GM12878 (cell line): ENCODE data around the gene EYS. TPM values are rescaled to one million over a fixed set of nuclear protein-coding genes. Genes with fewer than 3 reads are reported as not detected.

Source experiments
- ATAC-seq: fragments of 200-7000 bp; cut with Tn5 transposase; 3 replicates; pipeline ENCODE4 v1.9.1; 2020; ENCODE audit warnings: mild to moderate bottlenecking, moderate library complexity
- BruUV-seq: library from RNA; stranded (reverse); fragments of 400-500 nt; replicated peaks from 2 replicates; lab custom pipeline; 2021; lab: Mats Ljungman, UMichigan
- CTCF ChIA-PET: fragments of 300-600 bp; sonication (Branson Sonifier 250); formaldehyde crosslinking; extraction: SDS; loops from one replicate; lab custom pipeline; 2021; ENCODE audit warnings: inconsistent platforms; lab: Yijun Ruan, JAX
- POLR2A ChIA-PET: fragments of 350-600 bp; formaldehyde crosslinking; extraction: SDS; loops from one replicate; lab custom pipeline; 2021; ENCODE audit warnings: inconsistent platforms; lab: Charles Lee
- RAD21 ChIA-PET: fragments of 300-600 bp; sonication (Branson Sonifier 250); formaldehyde crosslinking; loops from one replicate; lab custom pipeline; 2023; ENCODE audit warnings: antibody characterized with exemption; ENCODE audit not compliant: unreplicated experiment; lab: Charles Lee
- SMC1A ChIA-PET: fragments of 300-600 bp; sonication (Branson Sonifier 250); formaldehyde crosslinking; loops from one replicate; lab custom pipeline; 2023; ENCODE audit not compliant: unreplicated experiment, uncharacterized antibody; lab: Charles Lee
- DNase-seq: peaks from one replicate; pipeline ENCODE4 v3.0.0-alpha.2; 2011; ENCODE audit warnings: low read depth, low spot score
- FAIRE-seq: peaks from 3 replicates; lab custom pipeline; 2011; peaks lifted over from hg19 to GRCh38; lab: Jason Lieb, UNC
- H2AFZ ChIP-seq: 2 replicates; pipeline ENCODE4 v1.6.0; 2011; ENCODE audit warnings: low read depth, low read length, control low read depth; ENCODE audit not compliant: control insufficient read depth
- H3K27ac ChIP-seq: 2 replicates; pipeline ENCODE4 v1.5.1; 2011; ENCODE audit warnings: control low read depth; ENCODE audit not compliant: control insufficient read depth, insufficient read depth
- H3K27me3 ChIP-seq, 2 experiments: replicated peaks in 1 of 2; 2 replicates each; pipeline versions ENCODE4 v1.6.0 to v1.6.1; 2011; ENCODE audit warnings: low read length in 1 of 2; ENCODE audit not compliant: control insufficient read depth in 2 of 2, insufficient read depth in 2 of 2
- H3K36me3 ChIP-seq, 2 experiments: 2 replicates each; pipeline ENCODE4 v1.5.1; 2011; ENCODE audit warnings: low read length in 1 of 2; ENCODE audit not compliant: control insufficient read depth in 2 of 2, insufficient read depth in 2 of 2
- H3K4me1 ChIP-seq: 2 replicates; pipeline ENCODE4 v1.6.1; 2011; ENCODE audit warnings: mild to moderate bottlenecking, low read length, moderate library complexity, mixed read lengths; ENCODE audit not compliant: control insufficient read depth, insufficient read depth
- H3K4me2 ChIP-seq: 2 replicates; pipeline ENCODE4 v1.6.0; 2011; ENCODE audit warnings: control low read depth; ENCODE audit not compliant: control insufficient read depth, insufficient read depth
- H3K4me3 ChIP-seq: fragments of 200-600 bp; sonication (generic); 2 replicates; pipeline ENCODE4 v1.5.1; 2016
- H3K79me2 ChIP-seq: 2 replicates; pipeline ENCODE4 v1.6.0; 2011; ENCODE audit warnings: low read length; ENCODE audit not compliant: control insufficient read depth, insufficient read depth
- H3K9ac ChIP-seq: 2 replicates; pipeline ENCODE4 v1.8.0; 2011; ENCODE audit warnings: low read length, control low read depth, mixed read lengths; ENCODE audit not compliant: control insufficient read depth, insufficient read depth
- H3K9me3 ChIP-seq: replicated peaks from 3 replicates; pipeline ENCODE4 v1.5.1; 2011; ENCODE audit warnings: mild to moderate bottlenecking, low read length; ENCODE audit not compliant: control insufficient read depth, insufficient read depth
- H4K20me1 ChIP-seq: 2 replicates; pipeline ENCODE4 v1.6.0; 2011; ENCODE audit not compliant: control insufficient read depth, insufficient read depth
- CBX3 ChIP-seq: fragments of 200-600 bp; sonication (generic); IDR thresholded peaks from 2 replicates; pipeline ENCODE4 v1.6.1; 2016; ENCODE audit warnings: low read depth, borderline replicate concordance
- CREM ChIP-seq: IDR thresholded peaks from 2 replicates; pipeline ENCODE4 v1.6.1; 2014; ENCODE audit warnings: antibody characterized with exemption, low read depth
- GABPA ChIP-seq: IDR thresholded peaks from 2 replicates; pipeline ENCODE4 v1.6.1; 2014; ENCODE audit warnings: antibody characterized with exemption, low read depth, mild to moderate bottlenecking, inconsistent platforms
- HDAC6 ChIP-seq: fragments of 200-600 bp; sonication (generic); IDR thresholded peaks from one replicate; pipeline ENCODE4 v1.8.0; 2017; ENCODE audit warnings: antibody characterized with exemption; ENCODE audit not compliant: unreplicated experiment
- HDGF ChIP-seq: fragments of 450-650 bp; IDR thresholded peaks from 2 replicates; pipeline ENCODE4 v1.6.1; 2016; ENCODE audit warnings: antibody characterized with exemption
- IKZF1 ChIP-seq: fragments of 450-650 bp; conservative IDR thresholded peaks from 2 replicates; pipeline ENCODE4 v1.6.1; 2017; ENCODE audit warnings: antibody characterized with exemption, mild to moderate bottlenecking
- MTA2 ChIP-seq: fragments of 450-650 bp; IDR thresholded peaks from 2 replicates; pipeline ENCODE4 v1.6.1; 2016; ENCODE audit warnings: low read depth, mild to moderate bottlenecking, moderate library complexity
- MYB ChIP-seq: fragments of 150-350 bp; IDR thresholded peaks from 2 replicates; pipeline ENCODE4 v1.6.1; 2014; ENCODE audit warnings: mild to moderate bottlenecking, low read depth, low read length, borderline replicate concordance
- NKRF ChIP-seq: fragments of 450-650 bp; conservative IDR thresholded peaks from 2 replicates; pipeline ENCODE4 v1.6.1; 2017; ENCODE audit warnings: mild to moderate bottlenecking, moderate library complexity
- NR2F1 ChIP-seq: fragments of 450-650 bp; conservative IDR thresholded peaks from 2 replicates; pipeline ENCODE4 v1.6.1; 2017; ENCODE audit warnings: mild to moderate bottlenecking
- PAX5 ChIP-seq: IDR thresholded peaks from 2 replicates; pipeline ENCODE4 v1.6.1; 2011; ENCODE audit warnings: low read depth, low read length, borderline replicate concordance
- SUPT20H ChIP-seq: IDR thresholded peaks from 2 replicates; pipeline ENCODE4 v1.6.1; 2011; ENCODE audit warnings: low read depth, mild to moderate bottlenecking, low read length, moderate library complexity, borderline replicate concordance; ENCODE audit not compliant: control insufficient read depth
- TBL1XR1 ChIP-seq: IDR thresholded peaks from 2 replicates; pipeline ENCODE4 v1.6.1; 2012; ENCODE audit warnings: low read depth, low read length, improper control_type of control experiment
- WGBS: methylation state at CpG from one replicate; pipeline ENCODE4 v1.1.6; 2016; ENCODE audit warnings: low lambda C conversion rate; ENCODE audit not compliant: insufficient replicate concordance, insufficient coverage; ENCODE audit errors: missing lambda C conversion rate; 5-methylcytosine and 5-hydroxymethylcytosine counted together
- in situ Hi-C: fragments of 300-500 bp; cut with MboI; formaldehyde crosslinking; loops from 9 replicates; pipeline ENCODE4 v1.14.3; 2018; ENCODE audit warnings: mixed read lengths
- intact Hi-C: fragments of 100-400 bp; cut with micrococcal nuclease; formaldehyde crosslinking; loops from one replicate; pipeline ENCODE4 v1.14.2; 2022; ENCODE audit not compliant: unreplicated experiment
- polyA plus RNA-seq, 11 experiments: library from polyadenylated mRNA; depleted of rRNA in 4 of 11; unstranded in 6 of 11; stranded (reverse) in 5 of 11; fragments of >200 nt; fragmentation: Nextera tagmentation in 4 of 11; fragmentation: Illumina TruSeq in 1 of 11; extraction: Ambion mirVana in 4 of 11; extraction: Trizol in 1 of 11; gene quantifications; 1 replicate in 1 of 11; 2 replicates in 10 of 11; pipeline versions ENCODE4 v1.2.1 to v1.2.3, GENCODE V29; 2011 to 2016; ENCODE audit warnings: inconsistent platforms in 2 of 11, missing spikeins in 2 of 11, low read depth in 1 of 11
- total RNA-seq, 4 experiments: library from RNA; depleted of rRNA in 3 of 4; stranded (reverse); fragments of >200 nt in 3 of 4; fragmentation: Illumina TruSeq in 1 of 4; extraction: Trizol in 1 of 4; gene quantifications; 2 replicates each; pipeline versions ENCODE4 v1.2.1 to v1.2.3, GENCODE V29; 2013 to 2021
- TF ChIP-seq, protein P1 (sequence below): fragments of 450-650 bp; IDR thresholded peaks from 2 replicates; pipeline ENCODE4 v1.6.1; 2017; ENCODE audit warnings: mild to moderate bottlenecking
- TF ChIP-seq, protein P2 (sequence below): fragments of 450-650 bp; IDR thresholded peaks from 2 replicates; pipeline ENCODE4 v1.6.1; 2014; ENCODE audit warnings: mild to moderate bottlenecking

Gene EYS
- total and polyA plus RNA-seq, 10 of the 15 experiments (the other 5 are each of a cell fraction or from before 2014, with no cell fraction given): under 0.01 to 0.14 (median 0.02) TPM; not detected in 1

DNA sequence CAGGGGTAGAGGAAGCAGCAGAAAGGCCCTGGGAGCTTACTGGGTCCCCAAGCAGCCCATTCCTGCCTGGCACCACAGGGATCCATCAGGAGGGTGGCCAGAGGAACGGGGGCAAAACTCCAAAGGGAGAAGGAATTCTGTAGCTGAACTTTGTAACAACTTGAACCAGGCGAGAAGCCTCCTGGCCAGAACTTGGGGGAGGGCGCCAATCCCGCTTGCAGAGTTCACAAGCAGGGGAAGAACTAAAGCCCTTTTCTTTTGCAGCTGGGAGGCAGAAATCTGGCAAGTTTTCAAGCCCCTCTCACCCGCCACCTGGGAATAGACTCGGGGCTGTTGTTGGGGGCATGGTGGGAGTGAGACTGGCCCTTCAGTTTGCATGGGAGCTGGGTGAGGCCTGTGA, 1882.3 kb downstream of the EYS start:
- intact Hi-C loops (no loop called here), in situ Hi-C loops (no loop called here)
- no peak for FAIRE-seq
- no peak for DNase-seq
- Histone ChIP-seq H2AFZ (no peak overlapping the region), H3K27me3 (no peaks in the 10 kb centered on the region), H3K27ac (no peak overlapping the region), H3K4me3 (no peak overlapping the region), H3K9me3 (no peaks in the 10 kb centered on the region), H3K4me1 (no peaks in the 10 kb centered on the region), H4K20me1 (no peaks in the 10 kb centered on the region), H3K79me2 (no peaks in the 10 kb centered on the region), H3K4me2 (no peak overlapping the region), H3K36me3 (no peaks in the 10 kb centered on the region), H3K9ac (no peak overlapping the region)
- SMC1A ChIA-PET: no interaction called here
- BruUV-seq: no TSS peak
- CTCF ChIA-PET: no interaction called here
- POLR2A ChIA-PET: no interaction called here
- ATAC-seq: no peak
- 22% methylated on average over 6 of the region's 6 CpGs for WGBS
- RAD21 ChIA-PET: no interaction called here
- TF ChIP-seq IKZF1 (no peak), TBL1XR1 (no peak), CREM (no peak), MYB (no peak)
- TF ChIP-seq, protein P1, sequence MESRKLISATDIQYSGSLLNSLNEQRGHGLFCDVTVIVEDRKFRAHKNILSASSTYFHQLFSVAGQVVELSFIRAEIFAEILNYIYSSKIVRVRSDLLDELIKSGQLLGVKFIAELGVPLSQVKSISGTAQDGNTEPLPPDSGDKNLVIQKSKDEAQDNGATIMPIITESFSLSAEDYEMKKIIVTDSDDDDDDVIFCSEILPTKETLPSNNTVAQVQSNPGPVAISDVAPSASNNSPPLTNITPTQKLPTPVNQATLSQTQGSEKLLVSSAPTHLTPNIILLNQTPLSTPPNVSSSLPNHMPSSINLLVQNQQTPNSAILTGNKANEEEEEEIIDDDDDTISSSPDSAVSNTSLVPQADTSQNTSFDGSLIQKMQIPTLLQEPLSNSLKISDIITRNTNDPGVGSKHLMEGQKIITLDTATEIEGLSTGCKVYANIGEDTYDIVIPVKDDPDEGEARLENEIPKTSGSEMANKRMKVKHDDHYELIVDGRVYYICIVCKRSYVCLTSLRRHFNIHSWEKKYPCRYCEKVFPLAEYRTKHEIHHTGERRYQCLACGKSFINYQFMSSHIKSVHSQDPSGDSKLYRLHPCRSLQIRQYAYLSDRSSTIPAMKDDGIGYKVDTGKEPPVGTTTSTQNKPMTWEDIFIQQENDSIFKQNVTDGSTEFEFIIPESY: no peak

GRCh38 chr6:63821442-63821841, 1885.6 kb downstream of the EYS start:
- TF ChIP-seq NR2F1 (no peak), GABPA (no peak), PAX5 (no peak), HDGF (no peak), NKRF (no peak), MTA2 (no peak), CBX3 (no peak), HDAC6 (no peak), SUPT20H (no peak)
- TF ChIP-seq, protein P2, sequence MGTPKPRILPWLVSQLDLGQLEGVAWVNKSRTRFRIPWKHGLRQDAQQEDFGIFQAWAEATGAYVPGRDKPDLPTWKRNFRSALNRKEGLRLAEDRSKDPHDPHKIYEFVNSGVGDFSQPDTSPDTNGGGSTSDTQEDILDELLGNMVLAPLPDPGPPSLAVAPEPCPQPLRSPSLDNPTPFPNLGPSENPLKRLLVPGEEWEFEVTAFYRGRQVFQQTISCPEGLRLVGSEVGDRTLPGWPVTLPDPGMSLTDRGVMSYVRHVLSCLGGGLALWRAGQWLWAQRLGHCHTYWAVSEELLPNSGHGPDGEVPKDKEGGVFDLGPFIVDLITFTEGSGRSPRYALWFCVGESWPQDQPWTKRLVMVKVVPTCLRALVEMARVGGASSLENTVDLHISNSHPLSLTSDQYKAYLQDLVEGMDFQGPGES: no peak
- TF ChIP-seq, all 136 proteins: peak for 0
- 22% methylated on average over 1 of the region's 1 CpG for WGBS
- DNase-seq (no peak), FAIRE-seq (no peak), ATAC-seq (no peak)
- ChIA-PET CTCF (interaction anchor here (1.6 kb wide), 1 partner anchor 24 kb away, joined by 4 read pairs; no protein-coding TSS in a partner anchor), RAD21 (no interaction called here), SMC1A (interaction anchor here (0.8 kb wide), 1 partner anchor 223 kb away, joined by 3 read pairs; no protein-coding TSS in a partner anchor), POLR2A (no interaction called here)
- H3K4me3 ChIP-seq: no peak overlapping the region
- no peaks in the 10 kb centered on the region for H3K9me3 ChIP-seq
- no peak overlapping the region for H2AFZ ChIP-seq
- BruUV-seq: no TSS peak
- H3K27ac ChIP-seq: no peak overlapping the region
- no peaks in the 10 kb centered on the region for H3K4me1 ChIP-seq
- in situ Hi-C loops: no loop called here
- no peaks in the 10 kb centered on the region for H3K27me3 ChIP-seq
- intact Hi-C loops: no loop called here
- H3K4me2 ChIP-seq: no peak overlapping the region
- H3K36me3 ChIP-seq: no peaks in the 10 kb centered on the region
- no peaks in the 10 kb centered on the region for H4K20me1 ChIP-seq
- H3K79me2 ChIP-seq: no peaks in the 10 kb centered on the region
- H3K9ac ChIP-seq: no peak overlapping the region
